ENCODE results near the gene PFDN6. TPM values are rescaled to one million over a fixed set of nuclear protein-coding genes. Genes with fewer than 3 reads are reported as not detected.

Gene PFDN6
- total and polyA plus RNA-seq, 2 of the 13 experiments (the other 11 are each of a cell fraction or from before 2014, with no cell fraction given), result 75.5 to 87.0 TPM

DNA sequence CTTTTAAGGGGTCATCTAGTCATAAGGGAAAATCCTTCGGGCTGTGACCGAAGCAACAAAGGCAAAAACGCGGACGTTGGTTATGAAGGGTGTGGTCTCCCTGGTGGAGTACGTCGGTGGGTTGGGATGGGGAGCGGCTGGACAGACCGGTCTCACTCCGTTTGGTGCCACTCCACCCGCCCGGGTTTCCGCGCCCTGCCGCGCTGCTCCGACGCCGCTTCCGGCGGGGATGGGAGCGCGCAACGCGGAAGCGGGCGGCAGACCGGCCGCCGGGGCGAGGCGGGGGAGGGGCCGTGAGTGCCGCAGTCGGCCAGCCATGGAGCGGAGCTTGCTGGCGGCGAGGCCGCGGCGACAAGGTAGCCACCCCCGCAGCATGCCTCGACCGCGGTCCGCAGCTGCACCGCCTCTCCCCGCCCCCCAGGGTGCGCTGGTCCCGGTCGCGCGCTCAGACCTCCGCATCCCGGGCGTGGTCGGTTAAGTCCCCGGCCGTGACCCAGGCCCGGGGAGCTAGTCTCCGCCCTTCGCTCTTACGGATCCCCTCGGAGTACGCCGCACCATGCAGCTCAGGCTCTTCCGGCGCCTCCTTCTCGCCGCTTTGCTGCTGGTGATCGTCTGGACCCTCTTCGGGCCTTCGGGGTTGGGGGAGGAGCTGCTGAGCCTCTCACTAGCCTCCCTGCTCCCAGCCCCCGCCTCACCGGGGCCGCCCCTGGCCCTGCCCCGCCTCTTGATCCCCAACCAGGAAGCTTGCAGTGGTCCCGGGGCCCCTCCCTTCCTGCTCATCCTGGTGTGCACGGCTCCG, 12.3 kb upstream of the PFDN6 start, which contains the start of gene B3GALT4:
Gene B3GALT4 (plus strand): TSS at position 260 of the 799 bp plus-strand sequence. CDS start 297 bp downstream, at position 557.
- no peak within 1 kb of the TSS for H3K4me3 ChIP-seq (replicated peaks in 1 of 3; ENCODE audit: insufficient read depth in 1 of 3, low read depth in 2 of 3, low read length in 3 of 3)
- no peaks in the 10 kb centered on the region; a peak in 1 of 5 replicates for H3K27me3 ChIP-seq (ENCODE audit: control insufficient read depth in 1 of 2, insufficient read depth in 2 of 2, low read length in 2 of 2)
- H3K9me3 ChIP-seq (ENCODE audit: low read length), result no peaks in the 10 kb centered on the region
- no peak within 1 kb of the TSS for H3K4me2 ChIP-seq (ENCODE audit: low read depth, low read length)
- BruUV-seq (replicated peaks), result no TSS peak
- H3K4me1 ChIP-seq (ENCODE audit: insufficient read depth, low read length), result peaks cover 31% of the 10 kb centered on the region
- intact Hi-C loops (cut with micrococcal nuclease; ENCODE audit: unreplicated experiment), result no loop called here
- ATAC-seq (peak; percentile 10), DNase-seq (ENCODE audit: low spot score) (no peak), FAIRE-seq (no peak)
- peaks cover 34% of the 10 kb centered on the region for H3K79me2 ChIP-seq (ENCODE audit: insufficient read depth, low read length)
- peaks cover 33% of the 10 kb centered on the region for H4K20me1 ChIP-seq (ENCODE audit: insufficient read depth, low read length)
- no peak within 1 kb of the TSS for H3K9ac ChIP-seq (ENCODE audit: insufficient read depth, low read depth, low read length)
- ChIA-PET POLR2A (interaction anchor here (0.6 to 3.5 kb wide), 12 partner anchors 10 to 1138 kb away, joined by 3 to 17 read pairs (median 4); partner anchors contain the start of genes PFDN6, PHF1, RGL2 and WDR46), CTCF (ENCODE audit: low intra/inter-chr PET ratio, low total read pairs) (interaction anchor here (1.3 kb wide), 1 partner anchor 130 kb away, joined by 4 read pairs; no protein-coding TSS in a partner anchor)
- WGBS (ENCODE audit: low lambda C conversion rate), result 96% methylated on average over 78 of the region's 80 CpGs
- in situ Hi-C loops (cut with HindIII; ENCODE audit: extremely low pct_ligation_motif_present, low pct_unique_long_range_greater_than_20kb), result loop anchor here (25.0 kb wide), 1 partner anchor 135 kb away; the partner anchor contains the start of genes CUTA, PHF1 and SYNGAP1
- no peak within 1 kb of the TSS for H2AFZ ChIP-seq (ENCODE audit: low read length)
- peaks cover 20 to 59% of the 10 kb centered on the region in 2 experiments for H3K36me3 ChIP-seq (replicated peaks in 1 of 2; ENCODE audit: control insufficient read depth in 1 of 2, insufficient read depth in 2 of 2, low read length in 2 of 2)
- H3K27ac ChIP-seq (ENCODE audit: extremely low read length, insufficient read depth, low read length), result no peak within 1 kb of the TSS
- TF ChIP-seq RBM39 (IDR thresholded peaks at IDR 0.05; ENCODE audit: low read depth, low read length, poor library complexity, severe bottlenecking), result peak; percentile 54
- no peak for TF ChIP-seq CREB1 (IDR thresholded peaks at IDR 0.05)
- TF ChIP-seq CREB1 (CRISPR knock-in tag; IDR thresholded peaks at IDR 0.05), result no peak
- TF ChIP-seq, protein P1, sequence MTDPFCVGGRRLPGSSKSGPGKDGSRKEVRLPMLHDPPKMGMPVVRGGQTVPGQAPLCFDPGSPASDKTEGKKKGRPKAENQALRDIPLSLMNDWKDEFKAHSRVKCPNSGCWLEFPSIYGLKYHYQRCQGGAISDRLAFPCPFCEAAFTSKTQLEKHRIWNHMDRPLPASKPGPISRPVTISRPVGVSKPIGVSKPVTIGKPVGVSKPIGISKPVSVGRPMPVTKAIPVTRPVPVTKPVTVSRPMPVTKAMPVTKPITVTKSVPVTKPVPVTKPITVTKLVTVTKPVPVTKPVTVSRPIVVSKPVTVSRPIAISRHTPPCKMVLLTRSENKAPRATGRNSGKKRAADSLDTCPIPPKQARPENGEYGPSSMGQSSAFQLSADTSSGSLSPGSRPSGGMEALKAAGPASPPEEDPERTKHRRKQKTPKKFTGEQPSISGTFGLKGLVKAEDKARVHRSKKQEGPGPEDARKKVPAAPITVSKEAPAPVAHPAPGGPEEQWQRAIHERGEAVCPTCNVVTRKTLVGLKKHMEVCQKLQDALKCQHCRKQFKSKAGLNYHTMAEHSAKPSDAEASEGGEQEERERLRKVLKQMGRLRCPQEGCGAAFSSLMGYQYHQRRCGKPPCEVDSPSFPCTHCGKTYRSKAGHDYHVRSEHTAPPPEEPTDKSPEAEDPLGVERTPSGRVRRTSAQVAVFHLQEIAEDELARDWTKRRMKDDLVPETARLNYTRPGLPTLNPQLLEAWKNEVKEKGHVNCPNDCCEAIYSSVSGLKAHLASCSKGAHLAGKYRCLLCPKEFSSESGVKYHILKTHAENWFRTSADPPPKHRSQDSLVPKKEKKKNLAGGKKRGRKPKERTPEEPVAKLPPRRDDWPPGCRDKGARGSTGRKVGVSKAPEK (CRISPR knock-in tag; IDR thresholded peaks at IDR 0.05; ENCODE audit: borderline replicate concordance), result no peak
- TF ChIP-seq, protein P2, sequence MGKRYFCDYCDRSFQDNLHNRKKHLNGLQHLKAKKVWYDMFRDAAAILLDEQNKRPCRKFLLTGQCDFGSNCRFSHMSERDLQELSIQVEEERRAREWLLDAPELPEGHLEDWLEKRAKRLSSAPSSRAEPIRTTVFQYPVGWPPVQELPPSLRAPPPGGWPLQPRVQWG (CRISPR knock-in tag; IDR thresholded peaks at IDR 0.05; ENCODE audit: borderline replicate concordance, low read depth), result no peak
- peak; percentile 94 for TF ChIP-seq RBFOX2 (IDR thresholded peaks at IDR 0.05; ENCODE audit: low read depth, low read length)
- TF ChIP-seq CENPT (CRISPR knock-in tag; IDR thresholded peaks at IDR 0.05; ENCODE audit: low read depth), result 0 out of 2 replicates have a peak, but pooled peaks have one; percentile 16
- peak; percentile 80 for TF ChIP-seq AKAP8 (CRISPR knock-in tag; IDR thresholded peaks at IDR 0.05)
- TF ChIP-seq ZNF256 (CRISPR knock-in tag; conservative IDR thresholded peaks at IDR 0.05), result no peak
- no peak for TF ChIP-seq ATF7-NPFF (CRISPR knock-in tag; IDR thresholded peaks at IDR 0.05; ENCODE audit: low read depth)
- TF ChIP-seq POGZ (CRISPR knock-in tag; IDR thresholded peaks at IDR 0.05), result no peak
- no peak for TF ChIP-seq ZNF263 (CRISPR knock-in tag; IDR thresholded peaks at IDR 0.05)
- TF ChIP-seq AGO2 (optimal IDR thresholded peaks at IDR 0.05; ENCODE audit: low read depth, low read length), result peak; percentile 100
- no peak for TF ChIP-seq BRCA1 (CRISPR knock-in tag; IDR thresholded peaks at IDR 0.05)
- TF ChIP-seq, protein P3, sequence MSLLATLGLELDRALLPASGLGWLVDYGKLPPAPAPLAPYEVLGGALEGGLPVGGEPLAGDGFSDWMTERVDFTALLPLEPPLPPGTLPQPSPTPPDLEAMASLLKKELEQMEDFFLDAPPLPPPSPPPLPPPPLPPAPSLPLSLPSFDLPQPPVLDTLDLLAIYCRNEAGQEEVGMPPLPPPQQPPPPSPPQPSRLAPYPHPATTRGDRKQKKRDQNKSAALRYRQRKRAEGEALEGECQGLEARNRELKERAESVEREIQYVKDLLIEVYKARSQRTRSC (CRISPR knock-in tag; IDR thresholded peaks at IDR 0.05; ENCODE audit: low read depth), result no peak
- TF ChIP-seq, protein P4, sequence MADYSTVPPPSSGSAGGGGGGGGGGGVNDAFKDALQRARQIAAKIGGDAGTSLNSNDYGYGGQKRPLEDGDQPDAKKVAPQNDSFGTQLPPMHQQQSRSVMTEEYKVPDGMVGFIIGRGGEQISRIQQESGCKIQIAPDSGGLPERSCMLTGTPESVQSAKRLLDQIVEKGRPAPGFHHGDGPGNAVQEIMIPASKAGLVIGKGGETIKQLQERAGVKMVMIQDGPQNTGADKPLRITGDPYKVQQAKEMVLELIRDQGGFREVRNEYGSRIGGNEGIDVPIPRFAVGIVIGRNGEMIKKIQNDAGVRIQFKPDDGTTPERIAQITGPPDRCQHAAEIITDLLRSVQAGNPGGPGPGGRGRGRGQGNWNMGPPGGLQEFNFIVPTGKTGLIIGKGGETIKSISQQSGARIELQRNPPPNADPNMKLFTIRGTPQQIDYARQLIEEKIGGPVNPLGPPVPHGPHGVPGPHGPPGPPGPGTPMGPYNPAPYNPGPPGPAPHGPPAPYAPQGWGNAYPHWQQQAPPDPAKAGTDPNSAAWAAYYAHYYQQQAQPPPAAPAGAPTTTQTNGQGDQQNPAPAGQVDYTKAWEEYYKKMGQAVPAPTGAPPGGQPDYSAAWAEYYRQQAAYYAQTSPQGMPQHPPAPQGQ (CRISPR knock-in tag; IDR thresholded peaks at IDR 0.05; ENCODE audit: borderline replicate concordance), result no peak
- TF ChIP-seq CBFB (CRISPR knock-in tag; IDR thresholded peaks at IDR 0.05), result no peak
- TF ChIP-seq ZFP36L1 (CRISPR knock-in tag; IDR thresholded peaks at IDR 0.05), result no peak
- TF ChIP-seq ETV6 (CRISPR knock-in tag; conservative IDR thresholded peaks at IDR 0.05), result no peak
